NB4 (cell line): ENCODE results near the gene GPR183.
A peak's percentile ranks its signal among the peaks of the same experiment; 100 is the strongest.

Source experiments
- DNase-seq: peaks from one replicate; pipeline ENCODE4 v3.0.0; 2010; ENCODE audit warnings: low read depth
- H3K4me3 ChIP-seq: one replicate; pipeline ENCODE4 v1.5.1; 2011; ENCODE audit warnings: mild to moderate bottlenecking, low read depth, low read length, moderate library complexity
- CTCF ChIP-seq: IDR thresholded peaks from one replicate; pipeline ENCODE4 v1.5.1; 2012; ENCODE audit warnings: low read depth, low read length
- MYC ChIP-seq: IDR thresholded peaks from 2 replicates; pipeline ENCODE4 v1.6.1; 2011; ENCODE audit warnings: low read depth, low read length
- POLR2A ChIP-seq: IDR thresholded peaks from 2 replicates; pipeline ENCODE4 v1.6.1; 2011; ENCODE audit warnings: mild to moderate bottlenecking; ENCODE audit not compliant: insufficient read length; ENCODE audit errors: extremely low read depth
- TF ChIP-seq, protein P1 (sequence below): IDR thresholded peaks from 2 replicates; pipeline ENCODE4 v1.6.1; 2011; ENCODE audit warnings: low read depth, low read length

Gene GPR183

GRCh38 chr13:99266827-99267226 lies 40.4 kb downstream of the GPR183 start:
- DNase-seq = no peak
- no peak for TF ChIP-seq POLR2A
- H3K4me3 ChIP-seq = no peak overlapping the region

- TF ChIP-seq, protein P1, sequence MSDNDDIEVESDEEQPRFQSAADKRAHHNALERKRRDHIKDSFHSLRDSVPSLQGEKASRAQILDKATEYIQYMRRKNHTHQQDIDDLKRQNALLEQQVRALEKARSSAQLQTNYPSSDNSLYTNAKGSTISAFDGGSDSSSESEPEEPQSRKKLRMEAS = no peak
- peak; percentile 33 for TF ChIP-seq CTCF
- peak; percentile 60 for DNase-seq
- no peak overlapping the region for H3K4me3 ChIP-seq
These were observed 41.3 kb downstream of the GPR183 start for GRCh38 chr13:99265821-99266426.

GRCh38 chr13:99265162-99265800 lies 41.9 kb downstream of the GPR183 start:
- H3K4me3 ChIP-seq = no peak overlapping the region

DNA sequence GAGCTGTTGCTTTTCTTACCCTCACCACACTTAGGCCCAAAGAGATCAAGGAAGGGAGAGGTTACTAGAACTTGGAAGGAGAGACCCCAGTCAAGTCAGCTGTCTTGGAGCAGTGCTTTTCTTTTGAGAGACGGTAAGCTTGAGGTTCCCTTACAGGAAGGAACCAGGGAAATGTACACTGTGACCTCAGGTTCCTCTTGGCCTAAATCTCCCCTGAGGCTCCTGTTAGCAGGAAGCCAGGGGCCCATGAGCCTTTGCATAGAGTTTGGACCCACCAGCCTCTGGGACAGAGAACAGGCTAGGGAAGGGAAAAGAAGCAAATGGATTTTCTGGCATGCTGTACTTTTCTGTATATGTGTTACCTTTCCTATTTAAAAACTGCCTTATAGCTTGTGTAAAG lies 43.1 kb downstream of the GPR183 start:
- TF ChIP-seq, protein P1 = no peak
- no peak for TF ChIP-seq MYC
- no peak for TF ChIP-seq POLR2A
- no peak for TF ChIP-seq CTCF
- DNase-seq = peak; percentile 71
- H3K4me3 ChIP-seq = no peak overlapping the region

More at GRCh38 chr13:99265162-99265800, 41.9 kb downstream of the GPR183 start:
- no peak for TF ChIP-seq MYC
- TF ChIP-seq, protein P1 = no peak
- TF ChIP-seq CTCF = no peak
- TF ChIP-seq POLR2A = no peak
- no peak for DNase-seq

GRCh38 chr13:99263126-99263785 lies 43.9 kb downstream of the GPR183 start:
- DNase-seq = no peak
- no peak for TF ChIP-seq MYC
- TF ChIP-seq CTCF = no peak
- TF ChIP-seq POLR2A = no peak
- TF ChIP-seq, protein P1 = no peak
- no peak overlapping the region for H3K4me3 ChIP-seq

- no peak for DNase-seq
These were observed 46.1 kb downstream of the GPR183 start for GRCh38 chr13:99261059-99261458.

More at GRCh38 chr13:99261059-99261458, 46.1 kb downstream of the GPR183 start:
- TF ChIP-seq POLR2A = no peak
- no peak for TF ChIP-seq CTCF
- no peak for TF ChIP-seq MYC
- TF ChIP-seq, protein P1 = no peak
- H3K4me3 ChIP-seq = no peak overlapping the region
